ENCODE measurements around the gene PDZD2.

GRCh38 chr5:31748458-31749172, 109.7 kb downstream of the PDZD2 start:
- TF ChIP-seq CTCF (IDR thresholded peaks at IDR 0.05): no peak
- TF ChIP-seq EP300 (IDR thresholded peaks at IDR 0.05): no peak
